Skeletal muscle cell (primary cell): ENCODE results near the gene TTC31.

ENCODE experiments used
- DNase-seq: peaks from one replicate; pipeline ENCODE4 v3.0.0-alpha.2; 2010; ENCODE audit warnings: low read depth
- H3K4me3 ChIP-seq: 2 replicates; pipeline ENCODE4 v1.5.1; 2011; ENCODE audit warnings: low read depth, mild to moderate bottlenecking, control low read depth, low read length, moderate library complexity

TTC31 gene

GRCh38 chr2:74515271-74515980 is 32.5 kb downstream of the TTC31 start:
- no peak overlapping the region for H3K4me3 ChIP-seq
- no peak for DNase-seq

DNA sequence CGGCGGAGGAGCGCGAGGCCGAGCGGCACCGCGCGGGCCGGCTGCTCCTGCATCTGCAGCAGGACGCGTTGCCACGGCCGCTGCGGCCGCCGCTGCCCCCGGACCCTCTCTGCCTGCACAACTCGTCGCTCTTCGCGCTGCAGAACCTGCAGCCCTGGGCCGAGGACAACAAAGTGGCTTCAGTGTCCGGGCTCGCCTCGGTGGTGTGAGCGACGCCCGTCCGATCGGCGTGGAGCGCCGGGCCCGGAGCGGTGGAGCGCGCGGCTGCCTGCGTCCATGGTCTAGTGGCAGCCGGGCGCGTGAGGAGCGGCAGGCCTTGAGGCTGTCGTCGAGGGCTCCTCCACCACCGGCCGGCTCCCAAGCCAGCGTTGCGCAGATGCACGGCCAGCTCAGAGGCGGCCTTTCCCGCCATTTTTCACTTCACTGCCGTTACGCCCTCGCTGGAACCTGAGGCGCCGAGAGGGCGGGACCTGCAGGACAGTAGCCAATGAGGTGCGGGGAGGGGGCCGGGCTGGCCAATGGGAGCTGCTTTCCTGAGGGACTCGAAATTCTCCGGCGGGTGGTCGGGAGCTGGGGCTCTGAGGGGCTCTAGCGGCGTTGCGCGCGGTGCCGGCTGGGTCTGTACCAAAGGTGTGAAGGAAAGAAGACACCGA is 33.2 kb downstream of the TTC31 start:
- peak overlapping the region; percentile 17 for H3K4me3 ChIP-seq
- DNase-seq = no peak

GRCh38 chr2:74516650-74517049 is 33.8 kb downstream of the TTC31 start:
- no peak for DNase-seq
- H3K4me3 ChIP-seq = no peak overlapping the region

GRCh38 chr2:74522516-74522915 is 39.6 kb downstream of the TTC31 start:
- H3K4me3 ChIP-seq = no peak overlapping the region
- no peak for DNase-seq

- no peak for DNase-seq
- no peak overlapping the region for H3K4me3 ChIP-seq
Observed at GRCh38 chr2:74524005-74524404, 41.1 kb downstream of the TTC31 start.

DNA sequence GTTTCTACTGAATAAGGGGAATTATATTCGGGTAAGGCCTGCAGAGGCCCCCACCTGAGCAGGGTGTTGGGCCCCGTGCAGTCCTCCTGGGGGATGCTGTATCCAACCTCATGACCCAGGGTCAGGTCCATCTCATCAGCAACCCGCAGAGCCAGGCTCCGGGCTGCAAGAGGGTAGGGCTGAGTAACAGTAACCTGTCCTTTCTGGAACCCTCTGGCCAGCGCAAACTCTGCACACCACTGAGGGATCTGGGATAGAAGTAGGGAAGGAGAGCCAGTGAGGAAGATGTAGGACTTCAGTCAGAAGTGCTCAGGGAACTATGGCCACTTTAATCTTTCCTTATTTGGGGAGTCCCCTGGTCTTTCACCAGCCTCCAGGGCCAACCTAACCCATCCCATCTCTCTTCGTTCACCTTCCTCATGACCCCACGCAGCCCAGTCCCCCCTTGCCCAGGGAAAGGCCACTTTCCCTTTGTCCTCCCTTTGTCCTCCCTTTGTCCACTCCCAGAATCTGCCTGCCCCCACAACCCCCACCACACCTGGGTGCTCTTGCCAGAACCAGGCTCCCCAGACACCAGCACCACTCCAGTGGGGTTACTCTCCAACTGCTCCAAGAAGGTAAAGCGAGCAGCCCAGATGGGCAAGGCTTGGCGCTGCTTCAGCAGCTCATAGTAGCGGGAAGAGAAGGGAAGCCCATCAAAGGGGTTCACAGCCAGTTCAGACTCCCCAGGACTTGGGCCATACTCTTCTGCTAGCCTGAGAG is 42.3 kb downstream of the TTC31 start:
- H3K4me3 ChIP-seq = no peak overlapping the region
- DNase-seq = no peak

GRCh38 chr2:74525717-74526648 is 43.1 kb downstream of the TTC31 start, which contains the start of gene DQX1:
TSS of gene DQX1 (minus strand) at chr2:74526231. CDS start at chr2:74525729, 502 bp downstream.
- no peak within 1 kb of the TSS for H3K4me3 ChIP-seq
- DNase-seq = no peak

- H3K4me3 ChIP-seq = no peak overlapping the region
- no peak for DNase-seq
Observed at GRCh38 chr2:74526649-74527230, 43.9 kb downstream of the TTC31 start.

GRCh38 chr2:74527741-74528140 is 44.9 kb downstream of the TTC31 start:
- no peak for DNase-seq
- H3K4me3 ChIP-seq = no peak overlapping the region

DNA sequence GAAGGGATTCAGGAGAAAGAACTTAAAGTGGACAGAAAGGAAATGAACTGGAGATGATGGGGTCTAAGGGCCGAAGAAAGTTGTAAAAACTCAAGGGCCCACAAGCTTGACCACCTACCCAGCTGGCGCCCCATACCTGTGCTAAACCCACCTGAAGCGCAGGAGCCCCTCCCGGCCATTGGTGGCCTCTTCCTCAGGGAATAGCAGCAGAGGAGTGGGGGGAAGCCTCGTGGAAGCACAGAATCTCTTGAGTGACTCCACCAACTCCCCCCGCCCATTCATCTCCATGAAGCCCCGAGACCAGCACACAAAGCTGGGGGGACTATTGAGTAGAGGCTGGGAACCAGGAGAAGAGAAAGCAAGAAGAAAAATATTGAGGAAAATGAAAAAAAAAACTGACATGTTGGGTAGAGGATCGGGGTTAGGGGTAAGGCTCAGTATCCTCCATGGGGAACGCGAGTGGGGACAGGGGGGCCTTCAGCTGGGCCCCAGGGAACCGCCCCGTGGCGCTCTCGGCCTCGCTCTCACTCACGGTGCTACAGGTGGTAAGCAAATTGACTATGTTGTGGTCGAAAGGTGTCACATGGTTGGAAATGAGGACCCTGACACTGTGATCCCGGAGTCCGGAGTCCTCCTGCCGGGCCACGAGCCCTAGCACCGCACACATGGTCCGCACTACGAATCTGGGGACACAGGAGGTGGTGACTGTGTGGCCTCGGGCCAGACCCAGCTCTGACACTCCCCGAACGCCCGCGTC is 45.9 kb downstream of the TTC31 start:
- H3K4me3 ChIP-seq = peak overlapping the region; percentile 74
- no peak for DNase-seq

DNA sequence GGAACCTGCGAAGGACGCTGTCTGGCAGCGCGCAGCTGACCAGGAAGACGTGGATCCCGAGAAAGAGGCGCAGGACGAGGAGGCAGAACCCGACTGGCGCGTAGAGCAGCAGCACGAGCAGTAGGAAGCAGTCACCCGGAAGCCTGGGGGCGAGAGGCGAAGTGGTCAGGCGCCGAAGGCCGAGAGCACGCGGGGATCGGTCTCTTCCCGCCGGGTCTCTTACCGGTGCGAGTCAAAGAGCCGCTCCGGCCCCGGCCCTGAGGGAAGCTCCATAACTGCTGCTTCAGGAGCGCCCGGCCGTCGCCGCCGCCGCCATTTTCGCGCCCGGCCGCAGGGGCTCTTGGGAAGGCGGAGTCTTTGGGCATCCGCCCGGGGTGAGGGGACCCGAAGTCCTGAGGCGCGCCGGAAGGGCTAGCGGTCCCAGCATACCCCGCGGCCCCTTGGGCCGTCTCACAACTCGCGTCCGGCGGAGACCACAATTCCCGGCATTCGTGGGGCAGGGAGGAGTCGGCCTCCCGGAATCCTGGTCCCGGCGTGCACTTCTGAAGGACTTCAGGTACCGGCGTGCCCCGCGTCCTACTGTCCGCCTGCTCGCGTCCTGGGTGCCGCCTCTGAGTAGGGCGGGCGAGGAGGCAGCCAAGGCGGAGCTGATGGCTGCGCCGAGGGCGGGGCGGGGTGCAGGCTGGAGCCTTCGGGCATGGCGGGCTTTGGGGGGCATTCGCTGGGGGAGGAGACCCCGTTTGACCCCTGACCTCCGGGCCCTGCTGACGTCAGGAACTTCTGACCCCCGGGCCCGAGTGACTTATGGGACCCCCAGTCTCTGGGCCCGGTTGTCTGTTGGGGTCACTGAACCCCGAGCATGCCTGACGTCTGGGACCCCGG is 46.7 kb downstream of the TTC31 start, which contains the start of the genes AUP1 and HTRA2:
Gene AUP1 (minus strand): TSS at position 350 of the 882 bp plus-strand sequence. CDS start 77 bp downstream, at position 273.
Gene HTRA2 (plus strand): TSS at position 577 of the 882 bp plus-strand sequence. CDS start 74 bp downstream, at position 651.
- H3K4me3 ChIP-seq = peak within 1 kb of the TSS; percentile 74
- DNase-seq = peak; percentile 97

GRCh38 chr2:74530239-74531187 is 47.6 kb downstream of the TTC31 start:
- H3K4me3 ChIP-seq = peak overlapping the region; percentile 74
- DNase-seq = no peak

GRCh38 chr2:74531666-74532065 is 48.8 kb downstream of the TTC31 start:
- H3K4me3 ChIP-seq = no peak overlapping the region

GRCh38 chr2:74532222-74532621 is 49.3 kb downstream of the TTC31 start:
- no peak overlapping the region for H3K4me3 ChIP-seq
- DNase-seq = no peak

More at GRCh38 chr2:74531666-74532065, 48.8 kb downstream of the TTC31 start:
- DNase-seq = no peak

DNA sequence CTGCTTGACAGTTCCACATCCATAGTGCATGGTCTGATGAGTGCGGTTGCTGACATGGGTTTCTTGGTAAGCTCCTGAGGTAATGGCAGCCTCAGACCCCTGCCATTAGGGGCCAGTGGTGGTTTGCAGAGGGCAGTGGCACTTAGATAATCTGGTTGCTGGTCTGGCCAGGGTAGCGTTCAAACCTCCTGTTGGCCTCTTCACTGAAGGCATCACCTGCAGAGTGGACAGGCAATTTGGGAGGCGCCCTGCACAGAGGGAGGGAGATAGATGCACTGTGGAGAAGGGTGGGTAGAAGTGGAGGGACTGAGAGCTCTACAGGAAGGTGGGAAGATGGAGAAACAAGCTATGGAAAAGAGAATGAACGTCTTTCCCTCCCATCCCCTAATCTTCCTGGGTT is 50.6 kb downstream of the TTC31 start:
- no peak overlapping the region for H3K4me3 ChIP-seq
- no peak for DNase-seq

DNA sequence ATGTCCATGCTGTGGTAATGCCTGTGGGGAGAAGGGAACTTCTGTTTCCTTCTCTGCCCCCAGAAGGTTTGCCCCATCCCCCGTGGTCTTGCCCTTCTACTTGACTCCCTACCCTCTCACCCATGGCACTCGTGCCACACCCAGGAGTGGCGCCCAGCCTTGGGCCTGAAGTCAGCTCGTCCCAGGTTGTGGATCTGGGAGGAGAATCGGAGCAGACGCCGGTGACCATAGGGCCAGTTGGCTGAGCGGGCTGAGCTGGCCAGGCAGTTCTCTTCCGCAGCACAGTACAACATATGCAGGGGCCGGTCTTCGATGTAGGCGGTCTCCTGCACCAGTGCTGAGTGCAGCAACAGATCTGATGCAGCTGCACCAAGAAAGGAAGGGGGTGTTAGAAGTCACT is 51.5 kb downstream of the TTC31 start:
- H3K4me3 ChIP-seq = no peak overlapping the region
- DNase-seq = no peak
